GM12878 (cell line): ENCODE measurements around the gene OR5J2. TPM values are rescaled to one million over a fixed set of nuclear protein-coding genes. Genes with fewer than 3 reads are reported as not detected.
"Not testable (repeated sequence)": the region's sequence is repeated elsewhere in the genome, so short reads cannot be mapped to it uniquely, and the experiment has no call there.

Experiments used
- ATAC-seq: fragments of 200-7000 bp; cut with Tn5 transposase; 3 replicates; pipeline ENCODE4 v1.9.1; 2020; ENCODE audit warnings: mild to moderate bottlenecking, moderate library complexity
- BruUV-seq: library from RNA; stranded (reverse); fragments of 400-500 nt; replicated peaks from 2 replicates; lab custom pipeline; 2021; lab: Mats Ljungman, UMichigan
- CTCF ChIA-PET: fragments of 300-600 bp; sonication (Branson Sonifier 250); formaldehyde crosslinking; extraction: SDS; loops from one replicate; lab custom pipeline; 2021; ENCODE audit warnings: inconsistent platforms; lab: Yijun Ruan, JAX
- POLR2A ChIA-PET: fragments of 350-600 bp; formaldehyde crosslinking; extraction: SDS; loops from one replicate; lab custom pipeline; 2021; ENCODE audit warnings: inconsistent platforms; lab: Charles Lee
- RAD21 ChIA-PET: fragments of 300-600 bp; sonication (Branson Sonifier 250); formaldehyde crosslinking; loops from one replicate; lab custom pipeline; 2023; ENCODE audit warnings: antibody characterized with exemption; ENCODE audit not compliant: unreplicated experiment; lab: Charles Lee
- SMC1A ChIA-PET: fragments of 300-600 bp; sonication (Branson Sonifier 250); formaldehyde crosslinking; loops from one replicate; lab custom pipeline; 2023; ENCODE audit not compliant: unreplicated experiment, uncharacterized antibody; lab: Charles Lee
- DNase-seq: peaks from one replicate; pipeline ENCODE4 v3.0.0-alpha.2; 2011; ENCODE audit warnings: low read depth, low spot score
- FAIRE-seq: peaks from 3 replicates; lab custom pipeline; 2011; peaks lifted over from hg19 to GRCh38; lab: Jason Lieb, UNC
- H2AFZ ChIP-seq: 2 replicates; pipeline ENCODE4 v1.6.0; 2011; ENCODE audit warnings: low read depth, low read length, control low read depth; ENCODE audit not compliant: control insufficient read depth
- H3K27ac ChIP-seq: 2 replicates; pipeline ENCODE4 v1.5.1; 2011; ENCODE audit warnings: control low read depth; ENCODE audit not compliant: control insufficient read depth, insufficient read depth
- H3K27me3 ChIP-seq, 2 experiments: replicated peaks in 1 of 2; 2 replicates each; pipeline versions ENCODE4 v1.6.0 to v1.6.1; 2011; ENCODE audit warnings: low read length in 1 of 2; ENCODE audit not compliant: control insufficient read depth in 2 of 2, insufficient read depth in 2 of 2
- H3K36me3 ChIP-seq, 2 experiments: 2 replicates each; pipeline ENCODE4 v1.5.1; 2011; ENCODE audit warnings: low read length in 1 of 2; ENCODE audit not compliant: control insufficient read depth in 2 of 2, insufficient read depth in 2 of 2
- H3K4me1 ChIP-seq: 2 replicates; pipeline ENCODE4 v1.6.1; 2011; ENCODE audit warnings: mild to moderate bottlenecking, low read length, moderate library complexity, mixed read lengths; ENCODE audit not compliant: control insufficient read depth, insufficient read depth
- H3K4me2 ChIP-seq: 2 replicates; pipeline ENCODE4 v1.6.0; 2011; ENCODE audit warnings: control low read depth; ENCODE audit not compliant: control insufficient read depth, insufficient read depth
- H3K4me3 ChIP-seq: fragments of 200-600 bp; sonication (generic); 2 replicates; pipeline ENCODE4 v1.5.1; 2016
- H3K79me2 ChIP-seq: 2 replicates; pipeline ENCODE4 v1.6.0; 2011; ENCODE audit warnings: low read length; ENCODE audit not compliant: control insufficient read depth, insufficient read depth
- H3K9ac ChIP-seq: 2 replicates; pipeline ENCODE4 v1.8.0; 2011; ENCODE audit warnings: low read length, control low read depth, mixed read lengths; ENCODE audit not compliant: control insufficient read depth, insufficient read depth
- H3K9me3 ChIP-seq: replicated peaks from 3 replicates; pipeline ENCODE4 v1.5.1; 2011; ENCODE audit warnings: mild to moderate bottlenecking, low read length; ENCODE audit not compliant: control insufficient read depth, insufficient read depth
- H4K20me1 ChIP-seq: 2 replicates; pipeline ENCODE4 v1.6.0; 2011; ENCODE audit not compliant: control insufficient read depth, insufficient read depth
- MEF2B ChIP-seq: fragments of 450-650 bp; IDR thresholded peaks from 2 replicates; pipeline ENCODE4 v1.6.1; 2018; ENCODE audit warnings: mild to moderate bottlenecking, moderate library complexity; ENCODE audit not compliant: partially characterized antibody, poor library complexity, severe bottlenecking
- WGBS: methylation state at CpG from one replicate; pipeline ENCODE4 v1.1.6; 2016; ENCODE audit warnings: low lambda C conversion rate; ENCODE audit not compliant: insufficient replicate concordance, insufficient coverage; ENCODE audit errors: missing lambda C conversion rate; 5-methylcytosine and 5-hydroxymethylcytosine counted together
- in situ Hi-C: fragments of 300-500 bp; cut with MboI; formaldehyde crosslinking; loops from 9 replicates; pipeline ENCODE4 v1.14.3; 2018; ENCODE audit warnings: mixed read lengths
- intact Hi-C: fragments of 100-400 bp; cut with micrococcal nuclease; formaldehyde crosslinking; loops from one replicate; pipeline ENCODE4 v1.14.2; 2022; ENCODE audit not compliant: unreplicated experiment
- polyA plus RNA-seq, 11 experiments: library from polyadenylated mRNA; depleted of rRNA in 4 of 11; unstranded in 6 of 11; stranded (reverse) in 5 of 11; fragments of >200 nt; fragmentation: Nextera tagmentation in 4 of 11; fragmentation: Illumina TruSeq in 1 of 11; extraction: Ambion mirVana in 4 of 11; extraction: Trizol in 1 of 11; gene quantifications; 1 replicate in 1 of 11; 2 replicates in 10 of 11; pipeline versions ENCODE4 v1.2.1 to v1.2.3, GENCODE V29; 2011 to 2016; ENCODE audit warnings: inconsistent platforms in 2 of 11, missing spikeins in 2 of 11, low read depth in 1 of 11
- total RNA-seq, 4 experiments: library from RNA; depleted of rRNA in 3 of 4; stranded (reverse); fragments of >200 nt in 3 of 4; fragmentation: Illumina TruSeq in 1 of 4; extraction: Trizol in 1 of 4; gene quantifications; 2 replicates each; pipeline versions ENCODE4 v1.2.1 to v1.2.3, GENCODE V29; 2013 to 2021

The OR5J2 gene
- total and polyA plus RNA-seq, 10 of the 15 experiments (the other 5 are each of a cell fraction or from before 2014, with no cell fraction given) = not detected

GRCh38 chr11:56214537-56214936 lies 38.1 kb downstream of the OR5J2 start (continued):
- no peak for TF ChIP-seq MEF2B

- 45% methylated on average over 5 of the region's 5 CpGs for WGBS
- POLR2A ChIA-PET = not testable (repeated sequence)
Observed at GRCh38 chr11:56219735-56220134, 43.3 kb downstream of the OR5J2 start.

More at GRCh38 chr11:56219735-56220134, 43.3 kb downstream of the OR5J2 start:
- FAIRE-seq, H3K9ac ChIP-seq, ATAC-seq, H3K27me3 ChIP-seq, CTCF ChIA-PET, DNase-seq, H3K27ac ChIP-seq, H3K9me3 ChIP-seq, H3K4me1 ChIP-seq, in situ Hi-C loops, SMC1A ChIA-PET, intact Hi-C loops, H3K79me2 ChIP-seq, H2AFZ ChIP-seq, RAD21 ChIA-PET, H3K4me2 ChIP-seq, H3K4me3 ChIP-seq, BruUV-seq, H4K20me1 ChIP-seq, H3K36me3 ChIP-seq: not testable (repeated sequence)

Other genes starting within 250 kb of the OR5J2 start
Only the 7 nearest of the 18 such genes appear.
- not detected in 2 replicates for gene OR8I2, start 83.3 kb upstream of the OR5J2 start, total RNA-seq (2014; rRNA removed)
- not detected in 2 replicates for gene OR8I2, start 83.3 kb upstream of the OR5J2 start, total RNA-seq (2014; rRNA removed; fragmentation: Illumina TruSeq; extraction: Trizol)
- gene OR8I2, start 83.3 kb upstream of the OR5J2 start, total RNA-seq (2021) = not detected in 2 replicates
- not detected in 2 replicates for gene OR8I2, start 83.3 kb upstream of the OR5J2 start, polyA plus RNA-seq (2011; rRNA removed)
- gene OR8I2, start 83.3 kb upstream of the OR5J2 start, polyA plus RNA-seq (2014; fragmentation: Illumina TruSeq; extraction: Trizol) = not detected in 2 replicates
- not detected for gene OR8I2, start 83.3 kb upstream of the OR5J2 start, polyA plus RNA-seq (2014; fragmentation: Nextera tagmentation; extraction: Ambion mirVana)
- gene OR8I2, start 83.3 kb upstream of the OR5J2 start, polyA plus RNA-seq (2014; rRNA removed) = not detected in 2 replicates
- gene OR8I2, start 83.3 kb upstream of the OR5J2 start, polyA plus RNA-seq (2016; fragmentation: Nextera tagmentation; extraction: Ambion mirVana) = not detected
- gene OR8H2, start 72.9 kb upstream of the OR5J2 start, total RNA-seq (2014; rRNA removed) = not detected in 2 replicates
- not detected in 2 replicates for gene OR8H2, start 72.9 kb upstream of the OR5J2 start, total RNA-seq (2014; rRNA removed; fragmentation: Illumina TruSeq; extraction: Trizol)
- gene OR8H2, start 72.9 kb upstream of the OR5J2 start, total RNA-seq (2021) = not detected in 2 replicates
- gene OR8H2, start 72.9 kb upstream of the OR5J2 start, polyA plus RNA-seq (2011; rRNA removed) = not detected in 2 replicates
- gene OR8H2, start 72.9 kb upstream of the OR5J2 start, polyA plus RNA-seq (2014; fragmentation: Illumina TruSeq; extraction: Trizol) = not detected in 2 replicates
- not detected for gene OR8H2, start 72.9 kb upstream of the OR5J2 start, polyA plus RNA-seq (2014; fragmentation: Nextera tagmentation; extraction: Ambion mirVana)
- gene OR8H2, start 72.9 kb upstream of the OR5J2 start, polyA plus RNA-seq (2014; rRNA removed) = not detected in 2 replicates
- gene OR8H2, start 72.9 kb upstream of the OR5J2 start, polyA plus RNA-seq (2016; fragmentation: Nextera tagmentation; extraction: Ambion mirVana) = not detected
- not detected in 2 replicates for gene OR8H3, start 54.2 kb upstream of the OR5J2 start, total RNA-seq (2014; rRNA removed)
- not detected in 2 replicates for gene OR8H3, start 54.2 kb upstream of the OR5J2 start, total RNA-seq (2014; rRNA removed; fragmentation: Illumina TruSeq; extraction: Trizol)
- gene OR8H3, start 54.2 kb upstream of the OR5J2 start, total RNA-seq (2021) = not detected in 2 replicates
- not detected in 2 replicates for gene OR8H3, start 54.2 kb upstream of the OR5J2 start, polyA plus RNA-seq (2011; rRNA removed)
- not detected in 2 replicates for gene OR8H3, start 54.2 kb upstream of the OR5J2 start, polyA plus RNA-seq (2014; fragmentation: Illumina TruSeq; extraction: Trizol)
- gene OR8H3, start 54.2 kb upstream of the OR5J2 start, polyA plus RNA-seq (2014; fragmentation: Nextera tagmentation; extraction: Ambion mirVana) = not detected
- gene OR8H3, start 54.2 kb upstream of the OR5J2 start, polyA plus RNA-seq (2014; rRNA removed) = not detected in 2 replicates
- not detected for gene OR8H3, start 54.2 kb upstream of the OR5J2 start, polyA plus RNA-seq (2016; fragmentation: Nextera tagmentation; extraction: Ambion mirVana)
- not detected in 2 replicates for gene OR8J3, start 36.4 kb upstream of the OR5J2 start, total RNA-seq (2014; rRNA removed)
- gene OR8J3, start 36.4 kb upstream of the OR5J2 start, total RNA-seq (2014; rRNA removed; fragmentation: Illumina TruSeq; extraction: Trizol) = not detected in 2 replicates
- not detected in 2 replicates for gene OR8J3, start 36.4 kb upstream of the OR5J2 start, total RNA-seq (2021)
- not detected in 2 replicates for gene OR8J3, start 36.4 kb upstream of the OR5J2 start, polyA plus RNA-seq (2011; rRNA removed)
- gene OR8J3, start 36.4 kb upstream of the OR5J2 start, polyA plus RNA-seq (2014; fragmentation: Illumina TruSeq; extraction: Trizol) = not detected in 2 replicates
- gene OR8J3, start 36.4 kb upstream of the OR5J2 start, polyA plus RNA-seq (2014; fragmentation: Nextera tagmentation; extraction: Ambion mirVana) = not detected
- not detected in 2 replicates for gene OR8J3, start 36.4 kb upstream of the OR5J2 start, polyA plus RNA-seq (2014; rRNA removed)
- not detected for gene OR8J3, start 36.4 kb upstream of the OR5J2 start, polyA plus RNA-seq (2016; fragmentation: Nextera tagmentation; extraction: Ambion mirVana)
- not detected in 2 replicates for gene OR8K5, start 16.3 kb upstream of the OR5J2 start, total RNA-seq (2014; rRNA removed)
- gene OR8K5, start 16.3 kb upstream of the OR5J2 start, total RNA-seq (2014; rRNA removed; fragmentation: Illumina TruSeq; extraction: Trizol) = not detected in 2 replicates
- not detected in 2 replicates for gene OR8K5, start 16.3 kb upstream of the OR5J2 start, total RNA-seq (2021)
- not detected in 2 replicates for gene OR8K5, start 16.3 kb upstream of the OR5J2 start, polyA plus RNA-seq (2011; rRNA removed)
- gene OR8K5, start 16.3 kb upstream of the OR5J2 start, polyA plus RNA-seq (2014; fragmentation: Illumina TruSeq; extraction: Trizol) = not detected in 2 replicates
- not detected for gene OR8K5, start 16.3 kb upstream of the OR5J2 start, polyA plus RNA-seq (2014; fragmentation: Nextera tagmentation; extraction: Ambion mirVana)
- gene OR8K5, start 16.3 kb upstream of the OR5J2 start, polyA plus RNA-seq (2014; rRNA removed) = not detected in 2 replicates
- gene OR8K5, start 16.3 kb upstream of the OR5J2 start, polyA plus RNA-seq (2016; fragmentation: Nextera tagmentation; extraction: Ambion mirVana) = not detected
- gene OR5T2, start 57.6 kb downstream of the OR5J2 start, total RNA-seq (2014; rRNA removed) = not detected in 2 replicates
- gene OR5T2, start 57.6 kb downstream of the OR5J2 start, total RNA-seq (2014; rRNA removed; fragmentation: Illumina TruSeq; extraction: Trizol) = not detected in 2 replicates
- not detected in 2 replicates for gene OR5T2, start 57.6 kb downstream of the OR5J2 start, total RNA-seq (2021)
- not detected in 2 replicates for gene OR5T2, start 57.6 kb downstream of the OR5J2 start, polyA plus RNA-seq (2011; rRNA removed)
- not detected in 2 replicates for gene OR5T2, start 57.6 kb downstream of the OR5J2 start, polyA plus RNA-seq (2014; fragmentation: Illumina TruSeq; extraction: Trizol)
- not detected for gene OR5T2, start 57.6 kb downstream of the OR5J2 start, polyA plus RNA-seq (2014; fragmentation: Nextera tagmentation; extraction: Ambion mirVana)
- gene OR5T2, start 57.6 kb downstream of the OR5J2 start, polyA plus RNA-seq (2014; rRNA removed) = not detected in 2 replicates
- not detected for gene OR5T2, start 57.6 kb downstream of the OR5J2 start, polyA plus RNA-seq (2016; fragmentation: Nextera tagmentation; extraction: Ambion mirVana)
- not detected in 2 replicates for gene OR5T3, start 75.6 kb downstream of the OR5J2 start, total RNA-seq (2014; rRNA removed)
- not detected in 2 replicates for gene OR5T3, start 75.6 kb downstream of the OR5J2 start, total RNA-seq (2014; rRNA removed; fragmentation: Illumina TruSeq; extraction: Trizol)
- not detected in 2 replicates for gene OR5T3, start 75.6 kb downstream of the OR5J2 start, total RNA-seq (2021)
- not detected in 2 replicates for gene OR5T3, start 75.6 kb downstream of the OR5J2 start, polyA plus RNA-seq (2011; rRNA removed)
- gene OR5T3, start 75.6 kb downstream of the OR5J2 start, polyA plus RNA-seq (2014; fragmentation: Illumina TruSeq; extraction: Trizol) = not detected in 2 replicates
- gene OR5T3, start 75.6 kb downstream of the OR5J2 start, polyA plus RNA-seq (2014; fragmentation: Nextera tagmentation; extraction: Ambion mirVana) = not detected
- not detected in 2 replicates for gene OR5T3, start 75.6 kb downstream of the OR5J2 start, polyA plus RNA-seq (2014; rRNA removed)
- gene OR5T3, start 75.6 kb downstream of the OR5J2 start, polyA plus RNA-seq (2016; fragmentation: Nextera tagmentation; extraction: Ambion mirVana) = not detected